DOHH2 (cell line): ENCODE results near the gene GLS.

Experiments
- EZH2phosphoT487 ChIP-seq: fragments of 200-600 bp; sonication (generic); IDR thresholded peaks from 2 replicates; pipeline ENCODE4 v1.6.1; 2017; ENCODE audit warnings: borderline replicate concordance, mild to moderate bottlenecking, antibody characterized with exemption, low read length, moderate library complexity, mixed read lengths
- TF ChIP-seq, protein P1 (sequence below): fragments of 200-600 bp; sonication (generic); IDR thresholded peaks from one replicate; pipeline ENCODE4 v1.5.1; 2014; ENCODE audit warnings: antibody characterized with exemption, mild to moderate bottlenecking, low read depth, low read length; ENCODE audit not compliant: poor library complexity, severe bottlenecking

DNA sequence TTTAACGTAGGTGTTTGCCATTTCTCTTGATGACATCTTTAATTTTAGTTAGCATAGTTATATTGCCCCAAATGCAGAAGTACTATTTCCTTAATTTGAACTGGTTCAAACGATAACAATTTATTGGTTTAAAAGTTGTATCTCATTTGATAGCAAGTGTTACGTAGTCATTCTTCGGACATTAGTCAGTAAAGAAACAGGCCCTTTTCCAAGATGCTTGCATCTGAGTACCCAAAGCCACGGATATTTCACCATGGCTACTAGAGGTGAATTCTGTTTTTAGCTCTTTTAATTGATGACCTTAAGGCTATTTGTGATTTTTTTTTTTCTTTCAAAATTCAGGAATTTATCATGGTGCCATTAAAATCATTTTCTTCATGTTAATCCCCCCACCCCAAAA is 32.1 kb downstream of the GLS start:
- TF ChIP-seq, protein P1, sequence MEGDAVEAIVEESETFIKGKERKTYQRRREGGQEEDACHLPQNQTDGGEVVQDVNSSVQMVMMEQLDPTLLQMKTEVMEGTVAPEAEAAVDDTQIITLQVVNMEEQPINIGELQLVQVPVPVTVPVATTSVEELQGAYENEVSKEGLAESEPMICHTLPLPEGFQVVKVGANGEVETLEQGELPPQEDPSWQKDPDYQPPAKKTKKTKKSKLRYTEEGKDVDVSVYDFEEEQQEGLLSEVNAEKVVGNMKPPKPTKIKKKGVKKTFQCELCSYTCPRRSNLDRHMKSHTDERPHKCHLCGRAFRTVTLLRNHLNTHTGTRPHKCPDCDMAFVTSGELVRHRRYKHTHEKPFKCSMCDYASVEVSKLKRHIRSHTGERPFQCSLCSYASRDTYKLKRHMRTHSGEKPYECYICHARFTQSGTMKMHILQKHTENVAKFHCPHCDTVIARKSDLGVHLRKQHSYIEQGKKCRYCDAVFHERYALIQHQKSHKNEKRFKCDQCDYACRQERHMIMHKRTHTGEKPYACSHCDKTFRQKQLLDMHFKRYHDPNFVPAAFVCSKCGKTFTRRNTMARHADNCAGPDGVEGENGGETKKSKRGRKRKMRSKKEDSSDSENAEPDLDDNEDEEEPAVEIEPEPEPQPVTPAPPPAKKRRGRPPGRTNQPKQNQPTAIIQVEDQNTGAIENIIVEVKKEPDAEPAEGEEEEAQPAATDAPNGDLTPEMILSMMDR, result no peak
- TF ChIP-seq EZH2phosphoT487, result no peak
